HG03521 (cell line): ENCODE results near the gene SHB.

ENCODE experiments used
- ATAC-seq: cut with Tn5 transposase; IDR thresholded peaks from one replicate; pipeline ENCODE4 v1.9.1; 2021; ENCODE audit warnings: mild to moderate bottlenecking, moderate library complexity; ENCODE audit not compliant: unreplicated experiment

SHB gene

DNA sequence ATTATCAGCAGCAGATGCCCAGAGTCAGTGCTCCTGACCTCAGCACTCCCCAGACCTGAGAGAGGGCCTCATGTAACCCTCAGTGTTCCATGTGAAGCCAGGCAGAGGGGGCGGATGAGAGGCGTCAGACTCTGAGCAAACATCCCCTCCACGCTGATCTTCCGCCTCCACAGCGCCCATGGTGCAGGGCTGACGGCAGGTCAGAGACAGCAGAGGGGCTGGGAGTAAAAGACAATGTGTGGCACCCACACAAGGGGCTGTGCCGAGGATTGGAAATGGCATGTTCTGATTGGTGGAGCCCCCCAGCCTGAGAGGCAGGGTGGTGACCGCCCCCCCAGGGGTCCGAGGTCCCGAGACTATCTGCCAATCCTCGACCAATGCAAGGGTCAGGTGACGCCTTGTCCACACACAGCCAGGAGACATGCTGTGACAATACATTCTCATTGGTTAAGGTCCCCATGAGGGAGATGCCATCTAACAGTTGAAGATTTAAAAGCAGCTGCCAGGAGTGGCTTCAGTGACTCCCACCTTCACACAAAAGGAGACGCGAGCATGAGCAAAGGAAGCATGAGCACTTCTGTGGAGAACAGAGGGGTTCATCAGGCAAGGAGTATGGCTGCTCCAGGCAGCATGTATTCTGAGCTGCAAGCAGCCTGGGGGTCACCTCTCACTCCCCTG lies 145.8 kb downstream of the SHB start:
- no peak for ATAC-seq

DNA sequence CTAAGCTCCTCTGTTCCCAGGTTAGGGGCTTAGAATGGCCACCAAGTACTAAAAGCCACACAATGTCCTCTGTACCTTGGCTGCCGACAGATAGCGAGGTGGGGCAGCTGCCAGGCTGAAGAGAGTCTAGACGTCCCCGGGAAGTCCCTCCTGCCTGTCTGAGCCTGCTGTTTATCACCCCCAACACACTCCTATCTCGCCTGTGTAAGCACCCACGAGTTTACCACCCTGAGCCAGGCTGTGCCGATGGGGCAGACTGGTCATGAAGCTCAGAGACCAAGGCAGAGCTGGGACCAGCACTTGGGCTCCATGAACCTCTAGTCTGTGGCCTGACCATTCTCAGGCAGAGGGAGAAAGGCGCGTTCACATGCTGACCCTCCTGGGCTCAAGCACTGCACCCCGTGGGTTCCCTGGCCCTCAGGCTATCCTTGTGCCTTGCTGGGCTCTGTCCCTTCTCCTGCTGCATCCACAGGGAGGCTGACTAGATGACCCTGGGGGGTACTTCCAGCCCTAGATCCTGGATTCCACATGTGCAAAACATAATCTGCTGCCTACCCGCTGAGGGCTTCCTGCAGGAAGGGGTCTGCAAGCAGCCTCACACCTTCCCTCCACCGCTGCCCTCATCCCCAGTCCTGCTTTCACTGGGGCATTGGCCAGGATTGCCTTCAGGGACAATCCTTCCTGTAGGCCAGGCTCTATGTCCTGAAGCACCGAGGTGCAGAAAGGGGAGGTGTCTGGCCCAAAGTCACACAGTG lies 146.5 kb downstream of the SHB start:
- no peak for ATAC-seq

DNA sequence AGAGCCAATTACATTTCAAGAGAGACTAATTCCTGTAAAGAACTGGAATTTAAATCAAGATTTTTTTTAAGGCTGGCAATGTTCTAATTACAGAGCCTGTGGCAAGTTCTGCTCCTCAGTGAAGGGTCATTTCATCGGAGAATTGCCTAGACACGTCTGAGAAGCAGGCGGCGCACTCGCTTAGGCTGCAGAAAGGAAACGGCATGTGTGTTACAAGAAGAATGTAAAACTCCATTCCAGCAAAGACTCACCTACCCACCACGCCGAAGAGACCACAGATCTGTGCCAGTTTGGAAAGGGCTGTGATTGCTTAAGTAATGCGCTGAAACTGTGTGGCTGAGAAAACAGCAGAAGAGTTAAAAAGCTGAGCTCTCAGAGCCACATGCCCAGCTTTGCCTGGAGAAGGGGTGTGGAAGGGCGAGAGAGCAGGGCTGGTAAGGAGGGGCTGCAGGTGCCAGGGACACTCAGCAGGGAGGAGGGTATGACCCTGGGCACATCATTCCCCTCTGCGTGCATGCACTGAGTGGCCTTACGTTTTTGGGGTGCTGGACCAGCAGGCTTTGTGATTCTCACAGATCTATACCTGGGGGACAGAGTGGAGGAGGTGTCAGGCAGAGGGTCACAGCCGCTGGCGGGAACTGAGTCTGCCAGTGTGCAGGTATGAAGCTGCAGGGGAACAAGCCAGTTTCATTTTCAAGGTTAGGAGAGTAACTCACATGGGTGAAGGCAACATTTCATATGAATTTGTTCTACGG lies 147.3 kb downstream of the SHB start:
- ATAC-seq = no peak

DNA sequence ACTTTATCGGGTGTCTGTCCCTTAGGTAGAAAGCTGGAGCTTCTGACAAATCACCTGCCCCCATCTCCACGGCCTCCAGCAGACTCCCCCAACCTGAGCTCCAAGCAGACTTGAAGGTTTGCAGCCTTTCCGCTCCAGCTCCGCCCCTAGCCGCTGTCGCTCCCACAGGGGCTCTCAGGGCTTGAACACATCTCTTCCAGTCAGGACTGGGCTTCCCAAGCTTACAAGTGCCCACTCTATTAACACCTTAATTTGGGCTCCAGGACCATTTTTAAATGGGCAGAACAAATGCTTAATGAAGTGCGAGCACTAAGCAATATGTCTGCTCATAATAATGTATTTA lies 147.9 kb downstream of the SHB start:
- ATAC-seq = no peak

DNA sequence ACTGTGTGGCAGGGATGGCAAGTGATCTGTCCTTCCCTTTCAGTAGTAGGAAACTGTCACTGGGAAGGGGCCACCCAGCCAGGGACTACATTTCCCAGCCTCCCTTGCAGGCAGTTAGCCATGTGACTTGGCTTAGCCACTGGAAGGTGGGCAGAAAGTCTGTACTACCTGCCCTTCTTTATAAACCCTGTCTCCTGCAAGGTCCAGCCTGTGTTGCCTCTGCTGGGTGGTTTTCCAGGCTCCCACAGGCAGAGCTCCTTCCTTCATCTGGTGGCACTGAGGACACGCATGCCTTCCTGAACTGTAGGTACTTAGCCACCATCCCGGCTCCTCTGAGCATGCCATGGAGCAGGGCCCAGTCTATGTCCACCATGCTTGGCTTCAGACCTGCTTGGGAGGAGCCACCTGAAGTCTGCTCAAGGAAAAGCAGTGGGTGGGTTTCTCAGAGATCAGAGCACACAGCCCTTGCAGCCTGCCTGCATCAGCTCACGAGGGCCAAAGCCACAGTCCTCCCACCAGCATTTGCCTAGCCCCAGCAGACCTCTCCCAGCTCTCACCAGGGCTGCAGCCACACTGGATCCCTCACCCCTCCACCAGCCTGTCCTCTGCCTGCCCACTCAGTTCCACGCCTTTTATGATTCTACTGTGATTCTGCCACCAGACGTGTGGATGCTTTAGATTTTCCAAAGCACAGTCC lies 148.4 kb downstream of the SHB start:
- no peak for ATAC-seq

DNA sequence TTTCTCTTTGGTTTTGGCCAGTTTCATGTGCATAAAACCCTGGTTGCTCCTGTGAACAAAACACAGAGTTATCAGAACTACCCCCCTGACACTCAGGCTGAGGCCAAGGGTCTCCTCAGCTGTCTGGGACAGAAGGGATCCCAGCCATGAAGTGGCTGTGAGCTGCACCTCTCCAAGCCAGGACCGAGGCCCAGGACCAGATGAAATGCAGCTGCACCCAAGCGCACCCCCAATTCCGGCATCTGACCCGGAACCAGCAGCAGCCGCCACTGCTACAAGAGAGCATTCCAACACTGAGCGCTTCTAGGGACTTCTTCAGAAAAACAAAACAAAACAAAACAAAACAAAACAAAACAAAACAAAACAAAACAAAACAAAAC lies 149.1 kb downstream of the SHB start:
- ATAC-seq = no peak

DNA sequence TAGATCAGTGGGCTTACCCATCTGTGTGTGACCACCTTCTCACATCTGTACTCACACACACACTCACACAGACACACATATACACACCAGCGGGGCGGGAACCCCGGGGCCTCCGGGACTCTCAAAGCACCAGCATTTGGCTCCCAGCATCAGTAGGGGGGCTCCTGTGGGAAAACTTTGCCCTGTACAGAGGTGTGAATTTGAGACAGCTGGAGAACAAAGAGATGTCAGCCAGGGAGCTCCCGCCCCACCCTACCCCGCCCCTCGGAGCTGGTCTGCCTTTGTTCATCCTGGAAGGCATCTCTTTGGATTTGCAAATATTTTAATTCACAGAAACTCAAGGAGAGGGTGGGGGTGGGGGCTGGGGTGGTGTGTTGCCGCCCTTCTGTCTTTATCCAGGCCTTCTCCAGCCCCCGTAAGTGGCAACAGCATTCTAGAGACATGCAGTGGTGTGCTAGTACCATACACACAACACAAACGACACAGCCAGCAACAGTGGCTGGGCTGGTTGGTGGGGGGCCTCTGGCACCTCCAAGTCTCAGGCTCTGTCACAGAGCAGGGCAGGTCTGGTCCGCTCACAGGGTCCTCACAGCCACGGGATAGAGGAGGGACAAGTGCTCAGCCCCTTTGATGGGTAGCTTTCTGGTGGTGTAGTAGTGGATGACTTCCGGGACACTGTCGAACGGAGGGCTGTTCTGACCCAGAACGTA lies 149.6 kb downstream of the SHB start:
- ATAC-seq = no peak

DNA sequence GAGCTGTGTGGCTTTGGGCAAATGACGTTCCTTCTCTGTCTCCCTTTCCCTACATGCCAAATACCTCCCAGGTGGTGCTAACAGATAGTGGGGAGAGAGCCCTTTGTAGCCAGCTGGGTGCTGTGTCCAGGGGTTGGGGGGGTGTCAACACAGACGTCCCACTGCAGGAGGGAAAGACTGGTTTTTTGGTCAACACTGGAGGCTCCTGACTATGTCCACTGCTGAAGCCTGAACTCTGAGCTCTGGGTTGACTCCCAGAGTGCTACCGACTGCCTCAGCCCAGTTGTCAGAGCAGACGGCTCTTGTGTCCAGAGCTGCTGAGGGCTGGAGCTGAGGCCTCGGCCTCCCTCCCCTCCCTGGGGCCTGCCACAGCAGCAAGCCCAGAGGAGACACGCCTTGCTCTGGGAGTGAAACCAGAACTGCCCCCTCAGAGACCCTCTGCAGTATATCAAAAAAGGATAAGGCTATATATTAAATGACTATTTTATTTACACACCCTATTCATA lies 150.3 kb downstream of the SHB start:
- ATAC-seq = no peak

DNA sequence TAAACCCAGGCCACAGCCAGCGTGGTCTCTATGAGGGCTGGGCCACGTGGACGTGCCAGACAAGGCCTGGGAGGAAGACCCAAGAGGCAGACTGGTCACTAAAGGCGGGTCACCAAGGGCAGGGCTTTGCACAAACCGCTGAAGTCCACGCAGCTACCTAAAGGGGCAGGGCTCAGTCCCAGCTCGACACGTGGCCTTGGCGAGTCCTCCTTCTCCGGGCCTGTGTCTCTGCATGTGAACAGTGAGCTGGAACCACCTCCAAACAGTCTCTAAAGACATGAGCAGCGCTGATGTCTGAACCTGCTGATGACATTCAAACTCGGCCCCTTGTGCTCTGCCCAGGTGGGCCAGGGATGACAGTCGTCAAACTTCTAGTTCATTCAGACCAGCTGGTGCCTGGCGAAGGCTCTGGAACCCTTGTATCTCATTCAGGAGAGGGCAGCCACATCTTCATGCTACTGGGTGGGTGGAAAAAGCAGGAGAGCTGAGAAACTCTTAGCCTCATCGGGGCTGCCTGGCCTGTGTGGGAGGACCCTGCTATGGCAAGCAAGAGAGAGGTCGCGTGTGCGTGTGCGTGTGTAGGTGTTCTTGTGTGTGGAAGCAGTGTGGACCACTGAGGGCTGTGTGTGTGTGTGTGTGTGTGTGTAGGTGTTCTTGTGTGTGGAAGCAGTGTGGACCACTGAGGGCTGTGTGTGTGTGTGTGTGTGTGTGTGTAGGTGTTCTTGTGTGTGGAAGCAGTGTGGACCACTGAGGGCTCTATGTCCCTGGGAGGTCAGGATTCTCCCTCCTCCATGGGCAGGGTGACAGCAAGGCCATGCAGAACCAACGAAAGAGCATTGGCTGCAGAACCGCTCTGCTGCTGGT lies 151.0 kb downstream of the SHB start:
- ATAC-seq = no peak

DNA sequence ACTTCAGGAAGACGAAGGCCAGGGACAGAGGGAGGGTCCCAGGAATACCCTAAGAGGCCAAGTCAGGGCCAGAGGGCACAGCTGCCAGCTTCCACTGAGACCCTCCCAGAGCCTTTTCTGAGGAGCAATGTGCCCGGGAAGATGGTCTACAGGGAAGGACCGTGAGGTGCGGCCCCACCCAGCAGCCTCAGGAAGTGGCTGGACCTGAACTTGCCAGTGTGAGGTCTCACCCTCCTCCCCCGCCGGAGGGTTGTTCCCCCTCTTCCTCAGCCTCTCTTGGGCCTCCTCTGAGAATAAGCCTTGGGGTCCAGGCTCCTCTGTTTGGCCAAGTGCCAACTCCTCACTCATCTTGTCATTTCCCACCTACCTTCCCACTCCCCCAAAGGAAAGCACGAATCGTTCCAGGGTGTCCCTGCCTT lies 151.7 kb downstream of the SHB start:
- no peak for ATAC-seq

DNA sequence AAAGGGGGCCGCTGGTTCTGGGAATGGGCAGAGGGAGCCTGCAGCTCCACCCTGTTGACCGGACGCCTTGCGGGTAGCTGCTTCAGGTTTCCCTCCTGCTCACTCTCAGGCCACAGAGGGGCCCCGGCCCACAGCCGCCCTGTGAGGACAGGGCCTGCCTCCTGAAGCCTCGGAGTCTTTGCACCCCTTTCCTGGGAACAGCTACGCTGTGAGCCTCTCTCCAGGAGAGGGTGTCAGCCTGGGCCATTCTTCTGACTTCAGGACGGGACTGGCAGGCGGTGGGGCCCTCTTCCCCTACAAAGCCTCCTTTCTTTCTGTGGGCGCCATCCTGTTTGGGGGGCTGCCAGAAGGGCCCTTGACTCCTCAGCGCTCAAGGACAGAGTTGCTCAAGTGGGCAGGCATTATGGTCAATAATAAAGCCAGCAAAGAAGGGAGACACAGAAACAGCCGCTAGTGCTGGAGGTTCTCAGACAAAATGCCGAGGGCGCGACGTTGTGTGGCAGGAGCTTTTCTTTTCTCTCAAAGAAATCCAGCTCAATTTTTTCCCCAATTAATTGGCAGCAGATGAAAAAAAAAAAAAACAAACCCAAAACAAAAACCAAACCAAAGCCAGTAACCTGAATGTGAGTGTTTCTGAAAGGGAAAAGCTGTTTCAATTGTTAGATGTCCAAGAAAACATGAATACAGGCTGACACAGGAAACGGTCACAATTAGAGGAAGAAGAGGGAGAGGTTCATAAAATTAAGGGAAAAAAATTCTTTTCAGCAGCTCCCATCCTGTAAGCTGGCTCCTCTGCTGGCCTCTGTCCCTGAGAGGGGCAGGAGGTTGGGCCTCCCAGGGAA lies 152.3 kb downstream of the SHB start:
- ATAC-seq = no peak

DNA sequence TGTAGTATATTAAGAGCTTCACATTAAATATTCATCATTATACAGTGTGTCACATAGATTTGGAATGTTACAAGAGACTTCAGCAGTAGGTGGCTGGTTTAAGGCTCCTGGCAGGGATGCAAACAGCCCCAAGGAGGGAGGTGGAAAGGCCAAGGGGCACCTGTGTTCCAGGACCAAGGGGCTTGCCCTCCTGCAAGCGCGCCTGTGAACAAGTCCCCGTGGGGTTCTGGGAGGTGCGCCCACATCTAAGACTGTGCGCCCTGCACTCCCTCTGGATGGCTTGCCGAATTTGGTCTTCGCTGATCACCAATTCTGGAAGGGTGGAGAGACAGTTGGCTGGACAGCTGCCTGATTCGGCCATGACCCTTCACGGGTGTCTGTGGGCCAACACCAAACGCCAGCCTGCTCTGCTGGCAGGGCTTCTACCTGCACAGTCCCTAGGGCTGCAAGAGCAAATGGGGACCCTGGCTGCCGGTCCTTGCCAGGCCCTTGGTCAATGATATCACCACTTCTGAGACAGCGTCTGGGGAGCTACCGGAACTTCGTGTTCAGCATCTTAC lies 153.0 kb downstream of the SHB start:
- no peak for ATAC-seq

DNA sequence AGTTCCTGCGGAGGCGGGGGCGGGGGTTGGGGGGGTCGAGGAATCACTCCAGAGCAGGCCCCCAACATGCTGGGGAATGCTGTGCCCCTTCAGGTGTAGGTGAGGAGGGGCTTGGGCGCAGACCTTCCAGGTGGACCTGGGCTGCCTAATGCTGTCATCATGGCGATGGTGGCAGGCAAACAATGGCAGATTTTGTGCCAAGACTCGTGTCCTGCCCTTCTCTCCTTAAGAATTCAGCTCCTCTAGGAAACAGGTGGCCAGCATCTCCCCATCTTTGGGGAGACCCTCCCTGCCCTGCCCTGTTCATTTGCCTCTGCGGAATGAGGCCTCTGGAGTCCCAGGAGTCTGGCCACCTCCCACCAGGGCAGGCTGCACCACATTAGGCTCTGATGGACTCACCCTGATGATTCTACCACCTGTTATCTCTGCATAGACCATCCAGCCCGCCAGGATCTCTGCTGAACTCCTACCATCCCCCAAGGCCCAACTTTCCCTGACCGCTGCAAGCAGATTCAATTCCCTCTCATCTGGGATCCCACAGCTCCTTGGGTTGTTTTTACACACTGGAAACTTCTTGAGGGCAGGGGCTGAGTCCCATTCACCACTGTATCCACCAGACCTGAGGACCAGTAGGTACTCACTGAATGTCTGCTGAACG lies 154.2 kb downstream of the SHB start:
- ATAC-seq = no peak

DNA sequence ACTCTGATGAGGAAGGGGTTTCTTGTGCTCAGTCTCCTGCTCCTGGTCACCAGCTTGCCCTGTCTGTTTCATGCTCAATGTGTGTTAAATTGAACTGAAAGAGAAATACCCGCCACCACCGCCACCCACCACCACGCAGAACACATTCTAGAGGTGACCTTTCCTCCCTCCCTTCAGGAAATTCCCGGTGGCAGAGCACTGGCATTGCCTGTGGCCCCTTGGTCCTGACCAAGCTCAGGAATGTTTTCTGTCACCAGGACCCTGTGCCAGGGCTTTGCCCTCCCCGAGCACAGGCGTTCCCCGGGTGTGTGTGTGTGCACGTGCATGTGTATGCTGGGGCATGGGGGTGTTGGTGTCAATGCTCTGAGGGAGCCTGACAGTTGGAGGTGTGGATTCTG lies 154.9 kb downstream of the SHB start:
- no peak for ATAC-seq

DNA sequence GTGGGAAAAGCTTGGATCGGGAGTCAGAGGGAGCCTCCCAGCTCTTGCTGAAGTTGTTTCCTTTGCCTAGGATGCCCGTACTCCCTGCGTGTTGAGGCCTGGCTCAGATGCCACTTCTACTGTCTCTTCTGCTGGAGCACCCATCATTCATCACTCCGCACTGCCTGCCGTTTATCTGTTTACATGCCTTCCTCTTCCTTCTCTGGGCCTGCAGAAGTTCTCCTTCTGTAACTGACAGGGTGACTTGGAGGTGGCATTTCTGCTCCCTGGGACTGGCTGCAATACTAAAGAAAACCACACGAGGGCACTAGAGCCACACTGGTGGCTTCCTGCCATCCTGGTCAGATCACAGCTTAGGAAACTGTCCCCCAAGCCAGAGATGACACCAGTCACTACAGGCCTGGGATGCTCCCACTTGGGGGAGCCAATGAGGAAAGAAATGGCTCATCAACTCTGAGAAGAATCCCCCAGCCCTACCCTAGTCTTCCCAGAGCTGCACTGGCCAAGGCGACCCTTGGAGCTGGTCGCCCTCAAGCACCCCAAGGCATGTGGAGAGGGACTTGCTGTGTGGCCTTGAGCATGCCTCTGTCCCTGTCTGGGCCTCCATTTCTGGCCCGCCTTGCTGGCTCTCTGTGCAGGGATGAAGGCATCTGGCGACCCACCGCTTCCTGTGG lies 155.4 kb downstream of the SHB start:
- no peak for ATAC-seq

DNA sequence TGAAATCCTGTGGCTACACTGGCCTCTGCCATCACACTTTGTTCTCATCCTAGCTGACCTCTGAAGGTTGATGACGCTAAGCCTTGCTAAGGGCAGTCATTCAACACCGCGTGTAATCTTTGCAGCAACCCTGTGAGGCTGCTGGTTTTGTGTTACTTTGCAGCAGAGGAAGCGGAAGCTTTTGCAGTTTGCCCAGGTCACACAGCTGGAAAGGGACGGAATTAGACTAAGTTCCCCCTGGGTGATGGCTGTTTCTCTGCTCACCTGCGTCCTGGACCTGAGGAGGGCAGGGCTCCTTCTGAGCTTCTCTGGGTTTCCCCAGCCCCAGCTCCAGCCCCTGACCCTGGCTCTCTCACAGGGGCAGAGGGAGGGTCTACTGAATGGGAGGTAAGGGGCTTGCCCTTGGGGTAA lies 157.8 kb downstream of the SHB start:
- no peak for ATAC-seq

DNA sequence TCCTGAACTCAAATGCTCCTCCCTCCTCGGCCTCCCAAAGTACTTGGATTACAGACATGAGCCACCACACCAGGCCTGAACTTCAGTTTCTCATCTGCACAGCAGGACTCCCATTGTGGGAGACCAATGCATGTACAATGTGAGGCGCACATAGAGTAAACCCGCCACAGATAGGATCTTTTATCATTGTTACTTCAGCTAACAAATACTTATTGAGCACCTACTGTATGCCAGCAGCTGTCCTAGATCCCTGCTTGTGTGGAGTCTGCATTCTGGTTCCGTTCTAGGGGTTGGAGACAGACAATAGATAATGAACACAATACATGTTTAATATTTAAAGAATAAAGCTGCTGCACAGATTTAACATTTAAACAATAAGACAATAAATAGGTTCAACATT lies 158.8 kb downstream of the SHB start:
- no peak for ATAC-seq
